Tibial artery (tissue), 4 donors: ENCODE results near the gene THADA.

Source experiments
- DNase-seq, 2 donors: peaks; one replicate each; pipeline ENCODE4 v3.0.0-alpha.2; 2019
- H3K27ac ChIP-seq, 2 donors: fragments of 200-600 bp; sonication (generic) in 1 of 2; 1 replicate in 1 of 2; 2 replicates in 1 of 2; pipeline ENCODE4 v1.5.1; 2018 to 2019; ENCODE audit warnings: mild to moderate bottlenecking in 1 of 2
- H3K27me3 ChIP-seq, 2 donors: fragments of 200-600 bp; sonication (generic) in 1 of 2; one replicate each; pipeline versions ENCODE4 v1.5.1 to v1.6.0; 2016 to 2019
- H3K36me3 ChIP-seq, 3 donors: fragments of 200-600 bp; sonication (generic) in 2 of 3; one replicate each; pipeline ENCODE4 v1.5.1; 2016 to 2019; ENCODE audit warnings: mild to moderate bottlenecking in 2 of 3
- H3K4me1 ChIP-seq, 4 donors: fragments of 200-600 bp; sonication (generic) in 2 of 4; 1 replicate in 3 of 4; 2 replicates in 1 of 4; pipeline ENCODE4 v1.5.1; 2016 to 2019
- H3K4me3 ChIP-seq, 2 donors: fragments of 200-600 bp; sonication (generic) in 1 of 2; 1 replicate in 1 of 2; 2 replicates in 1 of 2; pipeline ENCODE4 v1.5.1; 2018 to 2019; ENCODE audit warnings: mild to moderate bottlenecking in 2 of 2
- H3K9me3 ChIP-seq, 3 donors: fragments of 200-600 bp; sonication (generic) in 1 of 3; one replicate each; pipeline ENCODE4 v1.5.1; 2016 to 2019
- CTCF ChIP-seq, 2 experiments: fragments of 200-600 bp in 1 of 2; fragments of 450-650 bp in 1 of 2; IDR thresholded peaks; one replicate each; pipeline ENCODE4 v1.5.1; 2017 to 2019; ENCODE audit warnings: antibody characterized with exemption in 2 of 2, mild to moderate bottlenecking in 1 of 2, moderate library complexity in 1 of 2
- intact Hi-C: fragments of 100-400 bp; cut with DNase I; formaldehyde crosslinking; loops from one replicate; pipeline ENCODE4 v1.15.0; 2023; ENCODE audit warnings: low total_unique reads

THADA gene

GRCh38 chr2:43469094-43469493 lies 126.7 kb downstream of the THADA start:
- Histone ChIP-seq H3K27ac (peak overlapping the region; percentile 2 to 60), H3K4me1 (peaks cover 0 to 35% (median 30%) of the 10 kb centered on the region in 4 donors)
- intact Hi-C loops: no loop called here

DNA sequence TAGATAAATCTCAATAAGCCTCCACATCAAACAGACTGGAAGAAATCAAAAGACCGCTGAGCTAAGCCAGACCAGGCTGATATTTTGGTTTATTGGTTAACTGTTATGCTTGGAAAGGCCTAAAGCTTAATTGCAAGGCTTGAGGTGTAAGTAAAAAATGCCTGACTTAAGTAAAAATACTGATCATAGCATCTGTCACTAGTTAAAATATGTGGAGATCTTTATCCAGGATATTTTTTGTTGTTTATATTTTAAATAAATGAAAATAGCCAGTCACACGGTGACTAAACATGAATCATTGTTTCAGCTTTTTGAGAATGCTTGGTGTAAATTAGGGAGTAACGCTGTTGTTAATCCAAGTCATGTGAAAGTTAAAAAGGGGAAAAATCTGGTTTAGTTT lies 127.9 kb downstream of the THADA start:
- H3K9me3 ChIP-seq: no peaks in the 10 kb centered on the region
- H3K27me3 ChIP-seq: no peaks in the 10 kb centered on the region
- H3K36me3 ChIP-seq: peaks cover 0 to 3% (median 0%) of the 10 kb centered on the region in 3 donors
- peaks cover 0 to 47% (median 41%) of the 10 kb centered on the region in 4 donors for H3K4me1 ChIP-seq
- no peak for TF ChIP-seq CTCF (IDR thresholded peaks at IDR 0.05)
- DNase-seq: no peak
- peak overlapping the region; percentile 2 to 60 for H3K27ac ChIP-seq
- intact Hi-C loops: no loop called here
- H3K4me3 ChIP-seq: no peak overlapping the region

More at GRCh38 chr2:43469094-43469493, 126.7 kb downstream of the THADA start:
- H3K36me3 ChIP-seq: peaks cover 0 to 3% (median 0%) of the 10 kb centered on the region in 3 donors
- TF ChIP-seq CTCF (IDR thresholded peaks at IDR 0.05): no peak
- DNase-seq: no peak
- H3K9me3 ChIP-seq: no peaks in the 10 kb centered on the region
- H3K27me3 ChIP-seq: no peaks in the 10 kb centered on the region
- H3K4me3 ChIP-seq: no peak overlapping the region

GRCh38 chr2:43465234-43465633 lies 130.6 kb downstream of the THADA start:
- TF ChIP-seq CTCF (IDR thresholded peaks at IDR 0.05): no peak
- no peak overlapping the region for H3K4me3 ChIP-seq
- DNase-seq: no peak
- H3K9me3 ChIP-seq: no peaks in the 10 kb centered on the region
- H3K27me3 ChIP-seq: no peaks in the 10 kb centered on the region
- intact Hi-C loops: no loop called here
- H3K27ac ChIP-seq: peak overlapping the region; percentile 67 to 75
- no peaks in the 10 kb centered on the region for H3K36me3 ChIP-seq
- H3K4me1 ChIP-seq: peaks cover 0 to 74% (median 65%) of the 10 kb centered on the region in 4 donors

GRCh38 chr2:43464590-43464989 lies 131.2 kb downstream of the THADA start:
- no peak for TF ChIP-seq CTCF (IDR thresholded peaks at IDR 0.05)
- Histone ChIP-seq H3K9me3 (no peaks in the 10 kb centered on the region), H3K27ac (peak overlapping the region; percentile 67 to 75), H3K27me3 (no peaks in the 10 kb centered on the region), H3K36me3 (no peaks in the 10 kb centered on the region), H3K4me1 (peaks cover 0 to 80% (median 69%) of the 10 kb centered on the region in 4 donors), H3K4me3 (no peak overlapping the region)
- intact Hi-C loops: no loop called here
- peak; percentile 73 to 79 for DNase-seq

DNA sequence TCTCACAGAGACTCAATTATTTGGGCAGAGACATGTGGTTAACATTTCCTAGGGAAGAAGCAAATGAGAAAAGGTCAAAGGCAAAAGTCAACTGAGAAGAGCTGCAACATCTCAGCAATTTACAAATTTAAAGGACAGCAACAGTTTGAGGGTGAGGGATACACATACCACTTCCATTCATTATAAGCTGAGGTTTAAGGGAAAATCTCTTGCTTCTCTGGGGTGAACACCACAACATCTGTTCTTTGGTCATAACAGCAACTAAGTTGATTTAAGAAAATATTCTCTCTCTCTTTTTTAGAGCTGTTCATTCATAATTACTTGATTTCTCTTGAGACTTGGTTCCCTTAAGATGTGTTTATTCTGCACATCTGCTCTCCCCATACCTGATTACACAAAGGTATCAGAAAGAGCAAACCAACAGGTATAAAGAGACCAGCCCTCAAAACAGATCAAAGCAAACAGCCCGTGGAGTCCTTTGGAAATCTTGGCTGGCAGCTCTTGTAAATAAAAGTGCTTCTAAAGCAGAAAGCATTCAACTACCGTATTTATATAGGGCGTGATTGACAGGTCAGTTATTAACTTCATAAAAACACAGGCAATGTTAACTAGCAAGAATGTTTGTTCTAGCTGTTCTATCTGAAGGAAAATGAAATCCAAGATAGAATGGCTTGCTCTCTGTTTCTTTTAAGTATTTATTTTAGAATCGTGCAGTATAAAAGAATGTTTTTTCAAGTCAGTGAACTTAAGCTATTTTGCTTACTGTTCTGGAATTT lies 132.8 kb downstream of the THADA start:
- H3K27ac ChIP-seq: peak overlapping the region; percentile 67 to 75
- H3K27me3 ChIP-seq: no peaks in the 10 kb centered on the region
- no peak overlapping the region for H3K4me3 ChIP-seq
- H3K9me3 ChIP-seq: no peaks in the 10 kb centered on the region
- no peak for DNase-seq
- intact Hi-C loops: no loop called here
- H3K4me1 ChIP-seq: peaks cover 0 to 85% (median 67%) of the 10 kb centered on the region in 4 donors
- no peaks in the 10 kb centered on the region for H3K36me3 ChIP-seq
- TF ChIP-seq CTCF (IDR thresholded peaks at IDR 0.05): no peak
